Stimulated activated CD8-positive, alpha-beta memory T cell treated with anti-CD3 and anti-CD28 coated beads, Interleukin-4, amount 100 ng/mL, for 4 hours (primary cell): ENCODE data around the gene SYT2.
"Not testable (repeated sequence)": the region's sequence is repeated elsewhere in the genome, so short reads cannot be mapped to it uniquely, and the experiment has no call there.

Source experiments
- DNase-seq, 2 donors: peaks; one replicate each; pipeline ENCODE4 v3.0.0-alpha.2; 2020; ENCODE audit warnings: low read depth in 2 of 2, low spot score in 1 of 2

The SYT2 gene

DNA sequence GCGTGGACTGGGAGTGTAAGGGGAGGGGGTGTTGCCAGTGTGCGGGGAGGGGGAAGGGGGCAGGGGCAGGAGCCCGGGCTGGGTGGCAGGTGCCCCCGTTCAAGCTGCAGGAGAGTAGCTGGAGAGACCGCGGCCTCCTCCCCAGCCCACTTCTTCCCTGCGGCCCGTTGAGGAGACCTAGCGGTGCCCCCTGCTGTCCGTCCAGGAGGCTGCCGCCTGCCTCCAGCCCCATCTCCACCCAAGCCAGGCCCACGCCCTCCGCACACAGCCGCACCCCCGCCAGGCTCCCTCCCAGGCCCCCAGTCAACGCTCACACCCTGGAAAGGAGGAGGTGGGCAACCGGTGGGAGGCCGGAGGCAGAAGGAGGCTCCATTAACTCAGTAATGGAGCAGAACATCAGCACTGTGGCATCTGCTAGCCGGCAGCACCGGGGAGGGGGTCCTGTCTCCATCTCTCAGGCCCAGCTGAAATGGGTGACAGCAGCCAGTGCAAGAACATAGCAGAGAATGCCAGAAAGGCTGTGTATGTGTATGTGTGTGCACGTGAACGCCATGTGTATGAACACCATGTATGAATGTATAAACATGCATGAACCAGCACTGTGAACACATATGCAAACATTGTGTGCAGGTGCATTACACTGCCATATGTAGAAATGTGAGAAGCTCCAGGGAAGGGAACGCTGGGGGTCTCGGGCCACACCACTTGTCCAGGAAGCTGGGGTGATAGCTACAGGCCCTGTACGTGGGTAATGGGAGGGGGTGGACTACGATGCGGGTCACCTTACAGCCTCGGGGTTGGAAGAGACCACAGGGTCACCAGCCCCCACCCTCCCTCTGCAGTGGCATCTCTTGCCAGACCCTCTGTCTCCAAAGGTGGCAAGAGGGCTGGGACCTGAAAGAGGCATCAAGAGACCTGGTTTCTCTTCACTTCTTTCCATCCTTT is 84.6 kb downstream of the SYT2 start:
- DNase-seq = no peak

DNA sequence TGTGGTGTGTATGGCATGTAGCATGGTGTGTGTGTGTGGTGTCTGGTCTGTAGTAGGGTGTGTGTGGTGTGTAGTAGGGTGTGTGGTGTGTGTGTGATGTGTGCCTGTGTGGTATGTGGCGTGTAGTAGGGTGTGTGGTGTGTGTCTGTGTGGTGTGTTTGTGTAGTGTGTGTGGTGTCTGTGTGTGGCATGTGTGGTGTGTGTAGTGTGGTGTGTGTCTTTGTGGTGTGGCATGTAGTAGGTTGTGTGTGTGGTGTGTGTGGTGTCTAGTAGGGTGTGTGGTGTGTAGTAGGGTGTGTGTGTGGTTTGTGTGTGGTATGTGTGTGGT is 85.5 kb downstream of the SYT2 start:
- DNase-seq = no peak

DNA sequence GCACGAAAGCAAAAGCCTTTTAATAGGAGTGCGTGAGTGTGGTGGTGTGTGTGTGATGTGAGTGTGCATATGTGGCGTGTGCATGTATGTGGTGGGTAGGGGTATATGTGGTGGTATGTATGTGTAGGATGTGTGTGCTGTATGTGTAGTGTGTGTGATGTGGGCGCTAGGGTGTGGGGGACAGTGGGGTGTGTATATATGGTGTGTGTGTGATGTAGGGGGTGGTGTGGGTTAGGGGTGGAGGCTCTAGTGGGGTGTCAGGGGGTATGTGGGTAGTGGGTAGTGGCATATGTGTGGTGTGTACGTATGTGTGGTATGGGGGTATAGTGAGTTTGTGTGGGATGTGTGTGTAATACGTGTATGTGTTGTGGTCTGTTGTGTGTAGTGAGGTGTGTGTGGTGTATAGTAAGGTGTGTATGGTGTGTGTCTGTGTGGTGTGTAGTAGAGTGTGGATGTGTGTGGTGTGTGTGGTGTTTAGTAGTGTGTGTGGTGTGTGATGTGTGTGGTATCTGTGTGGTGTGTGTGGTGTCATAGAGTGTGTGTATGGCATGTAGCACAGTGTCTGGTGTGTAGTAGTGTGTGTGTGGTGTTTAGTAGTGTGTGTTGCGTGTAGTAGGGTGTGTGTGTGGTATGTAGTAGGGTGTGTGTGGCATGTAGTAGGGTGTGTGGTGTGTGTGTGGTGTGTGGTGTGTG is 86.0 kb downstream of the SYT2 start:
- DNase-seq = no peak

DNA sequence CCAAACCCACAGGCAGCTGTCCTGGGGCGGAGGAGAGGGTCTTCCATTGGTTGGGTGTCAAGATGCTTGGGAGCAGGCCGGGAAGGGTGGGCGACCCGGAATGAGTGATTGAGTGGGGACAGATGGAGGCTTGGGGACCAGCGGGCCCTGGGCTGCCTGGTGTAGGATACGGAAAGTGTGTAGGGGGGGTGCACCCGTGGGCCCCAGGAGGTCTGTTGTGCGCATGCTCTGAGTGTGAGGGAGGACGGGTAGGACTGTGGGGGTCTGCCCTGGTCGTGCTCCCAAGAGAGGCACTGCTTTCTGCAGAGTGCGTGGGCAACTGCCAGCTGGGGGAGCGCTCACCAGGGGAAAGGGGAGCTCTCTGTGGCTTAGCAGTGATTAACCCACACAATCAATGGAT is 86.8 kb downstream of the SYT2 start:
- not testable (repeated sequence) for DNase-seq

DNA sequence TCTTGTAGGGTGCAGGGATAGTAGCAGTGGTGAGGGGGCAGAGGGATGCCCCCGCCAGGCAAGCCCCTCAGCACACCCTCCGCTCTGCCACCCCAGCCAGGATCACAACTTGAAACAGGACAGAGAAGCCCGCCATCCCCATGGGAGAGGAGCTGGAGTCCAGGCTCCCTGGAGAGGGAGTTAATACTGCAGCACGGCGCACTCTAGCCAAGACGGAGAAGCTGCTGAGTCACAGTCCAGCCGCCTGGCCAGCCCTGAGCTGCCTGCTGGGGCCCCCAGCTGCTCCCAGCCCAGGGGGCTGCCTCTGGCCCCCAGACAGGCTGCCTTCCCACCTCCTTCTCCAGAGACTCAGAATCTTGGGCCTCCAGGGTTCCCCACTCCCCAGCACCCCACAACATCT is 87.2 kb downstream of the SYT2 start:
- DNase-seq = no peak

DNA sequence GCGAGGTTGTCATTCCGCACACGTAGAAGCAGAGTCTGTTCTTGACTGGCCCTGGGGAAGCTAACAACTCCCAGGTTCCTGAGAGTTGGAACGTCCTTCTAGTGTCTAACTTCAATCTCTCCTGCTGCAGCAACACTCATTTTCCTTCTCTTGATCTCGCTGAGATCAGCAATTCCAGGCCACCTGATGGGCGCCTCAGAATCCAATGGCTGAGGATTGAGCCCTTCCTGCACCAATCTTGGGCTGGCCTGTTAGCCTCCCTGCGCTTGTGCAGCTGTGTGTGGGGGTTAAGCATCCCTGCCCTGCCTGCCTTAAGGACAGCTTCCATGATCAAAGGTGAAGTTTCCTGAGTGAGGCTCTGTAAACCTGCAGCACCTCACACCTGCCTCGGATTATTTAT is 87.9 kb downstream of the SYT2 start:
- no peak for DNase-seq

DNA sequence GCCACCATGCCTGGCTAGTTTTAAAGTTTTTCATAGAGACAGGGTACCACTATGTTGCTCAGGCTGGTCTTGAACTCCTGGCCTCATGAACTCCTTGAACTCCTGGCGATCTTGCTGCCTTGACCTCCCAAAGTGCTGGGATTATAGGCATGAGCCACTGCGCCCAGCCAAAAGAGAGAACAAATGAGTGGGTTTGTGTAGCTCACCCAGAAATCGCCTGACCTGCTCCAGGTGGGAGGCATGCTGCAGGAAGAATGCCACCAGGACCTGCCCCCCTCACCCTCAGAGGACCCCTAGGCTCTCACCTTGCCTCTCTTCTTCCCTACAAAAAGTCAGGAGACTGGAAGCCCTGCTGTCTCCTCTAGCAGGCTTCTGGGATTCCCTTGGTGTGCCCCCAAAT is 88.8 kb downstream of the SYT2 start:
- no peak for DNase-seq

DNA sequence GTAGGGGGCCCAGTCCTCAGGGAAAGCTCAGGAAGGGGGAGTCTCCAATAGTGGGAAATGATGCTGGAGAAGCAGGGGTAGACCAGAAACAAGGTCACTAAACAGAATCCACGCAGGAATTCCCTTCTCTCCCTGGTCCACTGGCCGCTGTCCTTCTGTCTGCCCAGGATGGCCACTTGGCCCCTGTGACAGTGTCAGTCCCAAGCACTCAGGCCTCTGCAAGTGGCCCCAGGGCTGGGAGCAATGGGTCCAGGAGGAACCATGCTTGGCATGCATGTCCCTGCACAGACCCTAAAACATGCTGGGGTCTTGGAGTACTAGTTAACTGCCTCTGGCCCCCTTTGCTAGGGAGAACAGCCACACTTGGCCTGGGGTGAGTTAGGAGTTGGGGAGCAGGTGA is 90.2 kb downstream of the SYT2 start:
- not testable (repeated sequence) for DNase-seq

DNA sequence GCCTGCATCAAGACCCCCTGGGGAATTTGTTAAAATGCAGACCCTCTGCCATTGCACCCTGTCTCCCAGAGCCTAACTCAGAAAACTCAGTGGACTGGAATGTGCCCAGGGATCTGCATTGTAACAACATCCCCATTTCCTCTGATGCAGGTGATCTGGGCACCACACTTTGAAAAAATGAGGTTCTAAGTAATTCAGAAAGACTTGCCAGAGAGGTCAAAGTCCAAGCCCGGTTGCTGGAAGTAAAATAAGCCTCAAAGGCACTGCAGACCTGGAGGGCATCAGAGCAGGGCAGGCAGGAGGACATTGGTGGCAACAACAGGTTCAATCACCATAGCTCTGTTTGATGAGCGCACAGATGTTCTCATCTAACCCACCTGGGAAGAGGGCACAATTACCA is 90.7 kb downstream of the SYT2 start:
- no peak for DNase-seq

DNA sequence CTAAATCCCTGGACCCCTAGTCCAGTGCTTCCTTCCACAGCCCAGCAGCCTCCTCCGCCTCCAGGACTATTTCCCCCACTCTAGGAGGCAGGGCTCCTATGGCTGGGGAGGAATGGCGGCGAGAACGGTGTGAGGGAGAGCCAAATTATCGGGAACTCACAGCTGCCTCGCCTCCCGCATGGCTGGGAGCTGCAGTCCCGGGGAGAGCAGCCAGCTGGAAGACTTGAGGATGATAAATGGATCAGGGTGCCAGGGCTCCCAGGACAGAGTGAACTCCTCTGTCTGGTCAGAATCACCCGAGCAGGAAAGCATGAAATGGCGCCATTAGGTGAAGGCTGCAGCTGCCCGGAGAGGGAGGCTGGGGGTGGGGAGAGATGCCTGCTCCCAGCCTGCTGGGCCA is 91.2 kb downstream of the SYT2 start:
- DNase-seq = not testable (repeated sequence)

DNA sequence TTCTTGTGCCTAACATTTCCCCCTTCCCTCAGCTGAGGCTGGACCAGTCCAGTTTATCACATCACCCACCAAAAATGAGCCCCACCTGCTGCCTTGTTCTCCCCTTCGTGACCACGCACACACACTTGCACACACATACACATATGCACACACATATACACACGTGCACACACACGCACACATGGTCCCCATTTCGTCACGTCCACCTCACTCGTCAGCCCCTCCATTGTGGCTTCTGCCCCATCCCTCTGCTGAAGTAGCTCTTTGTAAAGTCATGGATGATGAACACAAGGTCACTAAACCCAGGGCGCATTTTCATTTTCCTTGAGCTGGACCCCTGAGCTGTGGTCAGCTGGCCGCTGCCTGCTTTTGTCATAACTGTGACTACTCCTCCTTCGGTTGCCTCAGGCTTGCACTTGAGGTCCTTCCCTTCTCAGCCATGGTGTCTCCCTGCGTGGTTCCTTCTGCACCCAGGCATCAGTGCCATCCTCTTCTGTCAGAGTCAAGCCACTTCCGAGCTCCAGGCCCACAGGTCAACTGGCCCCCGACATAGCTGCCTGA is 93.8 kb downstream of the SYT2 start:
- DNase-seq = no peak

DNA sequence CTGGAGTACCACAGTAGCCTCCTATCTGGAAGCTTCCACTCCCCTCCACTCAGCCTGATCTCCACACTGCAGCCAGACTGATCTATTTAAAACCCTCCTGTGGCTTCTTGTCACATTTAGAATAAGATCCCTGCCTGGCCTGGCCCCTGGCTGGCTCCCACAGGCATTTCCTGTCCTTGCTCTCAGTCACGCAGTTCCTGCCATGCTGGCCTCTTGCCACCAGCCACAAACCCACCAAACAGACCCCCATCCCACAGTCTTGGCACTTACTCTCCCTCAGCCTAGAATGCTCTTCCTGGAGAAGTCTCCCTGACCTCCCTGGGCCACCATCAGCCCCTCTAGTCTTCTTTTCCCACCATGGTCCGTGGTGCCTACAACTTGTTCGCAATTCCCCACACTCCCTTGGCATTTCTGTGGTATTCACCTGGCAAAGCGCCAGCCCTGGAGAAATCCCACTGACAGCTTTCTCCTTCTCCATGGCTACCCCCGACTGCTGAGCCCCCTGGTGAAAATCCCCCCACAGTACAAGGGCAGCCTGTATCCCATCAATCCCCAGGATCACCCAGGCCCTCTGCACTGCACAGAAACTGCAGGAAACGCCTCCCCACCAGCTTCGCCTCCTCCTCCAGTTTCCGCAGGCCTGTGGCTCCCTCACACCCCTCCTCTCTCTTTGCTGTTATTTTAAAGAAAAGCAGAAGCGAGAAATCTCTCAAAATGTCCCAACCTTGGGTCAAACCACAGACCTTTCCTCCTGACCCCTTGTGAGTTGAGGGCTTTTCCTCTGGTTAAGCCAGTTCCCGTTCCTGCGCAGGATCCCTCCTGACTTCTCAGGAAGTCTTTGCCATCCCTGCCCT is 94.5 kb downstream of the SYT2 start:
- DNase-seq = no peak

DNA sequence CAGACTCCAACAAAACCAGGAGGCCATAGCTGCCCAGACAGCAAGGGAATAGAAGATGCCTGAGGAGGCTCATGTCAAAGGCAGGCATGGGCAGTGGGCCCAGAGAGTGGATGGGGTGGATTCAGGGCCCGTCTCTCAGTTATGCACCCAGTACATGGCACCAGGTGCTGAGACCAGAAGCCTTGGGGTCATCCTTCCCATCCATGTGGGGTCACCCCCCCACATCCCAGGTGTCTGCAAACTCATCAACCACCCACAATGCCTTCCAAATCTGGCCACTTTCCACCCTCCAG is 95.1 kb downstream of the SYT2 start:
- DNase-seq = not testable (repeated sequence)

DNA sequence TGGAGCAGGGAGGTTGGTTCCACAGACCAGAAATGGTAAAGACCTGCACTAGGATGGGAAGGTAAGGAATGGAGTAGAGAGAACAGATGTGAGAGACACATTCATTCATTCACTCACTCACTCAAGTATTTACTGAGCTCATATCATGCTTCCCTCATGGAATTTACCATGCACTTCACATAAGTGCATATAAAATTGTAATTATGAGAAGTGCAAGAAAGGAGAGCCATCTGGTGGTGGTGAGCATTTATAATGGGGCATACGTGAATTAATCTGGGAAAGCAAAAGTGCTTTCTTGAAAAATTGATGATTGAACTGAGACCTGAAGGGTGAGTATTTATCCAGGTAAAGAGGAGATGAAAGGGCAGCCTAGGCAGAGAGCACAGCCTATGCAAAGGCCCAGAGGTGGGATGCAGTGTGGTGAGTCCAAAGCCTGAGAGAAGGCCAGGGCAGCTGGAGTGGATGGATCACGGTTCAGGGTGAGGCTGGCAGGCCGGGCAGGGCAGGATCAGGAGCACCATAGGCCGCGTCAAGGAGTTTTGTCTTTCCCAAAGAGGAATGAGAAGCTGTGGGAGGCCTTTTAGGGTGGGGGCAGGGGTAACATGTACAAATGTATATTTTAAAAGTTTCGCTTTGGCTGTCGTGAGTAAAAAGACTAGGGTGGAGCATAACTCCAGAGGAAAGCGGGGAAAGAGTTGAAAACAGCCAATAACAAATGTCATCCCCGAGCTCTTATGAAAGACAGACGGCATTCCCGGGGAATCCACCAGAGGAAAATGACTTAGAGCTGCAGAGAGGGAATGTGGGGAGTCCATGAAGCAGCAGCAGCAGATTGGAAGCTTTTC is 95.7 kb downstream of the SYT2 start:
- DNase-seq = not testable (repeated sequence)

DNA sequence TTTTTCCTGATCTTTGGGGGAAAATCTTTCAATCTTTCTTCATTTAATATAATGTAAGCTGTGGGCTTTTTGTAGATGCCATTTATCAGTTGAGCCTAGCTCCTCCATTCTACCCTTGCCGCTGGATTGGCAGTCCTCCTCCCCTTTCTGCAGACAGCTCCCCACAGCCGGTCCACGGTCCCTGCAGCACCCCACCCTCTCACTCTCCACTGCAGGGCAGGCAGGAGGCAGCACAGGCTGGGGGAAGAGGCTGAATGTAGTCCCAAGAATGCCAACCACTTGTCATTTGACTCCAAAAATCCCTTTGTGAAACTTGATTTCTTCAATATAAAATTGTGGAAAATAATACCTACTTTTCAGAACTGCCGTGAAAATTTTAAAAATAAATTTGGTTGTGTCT is 96.7 kb downstream of the SYT2 start:
- DNase-seq = no peak

DNA sequence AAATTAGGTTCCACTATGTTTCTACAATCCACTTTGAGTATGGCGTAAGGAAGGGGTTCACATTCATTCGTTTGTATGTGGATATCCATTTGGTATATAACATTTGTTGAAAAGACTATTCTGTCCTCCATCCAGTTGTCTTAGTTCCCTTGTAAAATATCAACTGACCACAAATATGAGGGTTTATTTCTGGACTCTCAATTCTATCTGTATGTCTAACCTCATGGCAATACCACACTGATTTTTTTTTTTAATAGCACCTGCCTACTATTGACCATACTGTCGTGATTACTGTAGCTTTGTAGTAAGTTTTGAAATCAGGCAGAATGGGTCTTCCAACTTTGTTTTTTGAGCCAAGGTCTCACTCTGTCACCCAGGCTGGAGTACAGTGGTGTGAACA is 98.2 kb downstream of the SYT2 start:
- not testable (repeated sequence) for DNase-seq

DNA sequence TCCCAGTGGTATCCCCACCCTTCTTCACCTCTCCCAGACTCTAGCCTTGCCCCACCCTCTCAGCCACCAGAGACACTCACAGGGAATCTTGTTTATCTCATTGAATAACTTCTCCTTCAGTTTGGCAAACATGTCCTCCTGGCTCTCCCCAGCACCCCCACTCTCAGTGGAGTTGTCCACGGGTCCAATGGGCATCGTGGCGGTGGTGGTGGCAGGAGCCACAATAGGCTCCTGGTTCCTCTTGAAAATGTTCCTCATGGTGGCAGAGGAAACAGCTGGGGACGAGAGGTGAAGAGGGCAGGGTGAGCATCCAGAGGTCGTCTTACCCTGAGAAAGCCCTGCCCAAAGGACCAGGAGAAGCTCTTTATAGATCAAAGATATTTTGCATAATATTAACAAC is 104.7 kb downstream of the SYT2 start:
- DNase-seq = no peak

DNA sequence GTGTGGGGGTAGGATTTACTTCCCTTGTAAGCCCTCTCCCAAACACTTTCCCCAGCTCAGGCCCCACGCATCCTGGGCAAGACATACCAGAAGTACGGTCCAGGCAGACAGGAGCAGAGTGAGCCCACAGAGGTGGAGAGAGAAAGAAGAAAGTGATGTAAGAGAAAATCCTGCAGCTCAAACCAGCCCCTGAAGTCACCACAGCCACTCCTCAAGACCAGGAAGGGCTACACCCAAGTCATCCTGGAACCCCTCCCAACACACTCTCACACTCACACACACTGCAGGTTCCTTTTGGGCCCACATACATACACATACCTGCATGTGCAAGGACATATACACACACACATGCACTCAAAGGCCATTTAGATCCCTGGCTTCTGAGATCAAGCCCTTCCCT is 106.8 kb downstream of the SYT2 start:
- DNase-seq = no peak

DNA sequence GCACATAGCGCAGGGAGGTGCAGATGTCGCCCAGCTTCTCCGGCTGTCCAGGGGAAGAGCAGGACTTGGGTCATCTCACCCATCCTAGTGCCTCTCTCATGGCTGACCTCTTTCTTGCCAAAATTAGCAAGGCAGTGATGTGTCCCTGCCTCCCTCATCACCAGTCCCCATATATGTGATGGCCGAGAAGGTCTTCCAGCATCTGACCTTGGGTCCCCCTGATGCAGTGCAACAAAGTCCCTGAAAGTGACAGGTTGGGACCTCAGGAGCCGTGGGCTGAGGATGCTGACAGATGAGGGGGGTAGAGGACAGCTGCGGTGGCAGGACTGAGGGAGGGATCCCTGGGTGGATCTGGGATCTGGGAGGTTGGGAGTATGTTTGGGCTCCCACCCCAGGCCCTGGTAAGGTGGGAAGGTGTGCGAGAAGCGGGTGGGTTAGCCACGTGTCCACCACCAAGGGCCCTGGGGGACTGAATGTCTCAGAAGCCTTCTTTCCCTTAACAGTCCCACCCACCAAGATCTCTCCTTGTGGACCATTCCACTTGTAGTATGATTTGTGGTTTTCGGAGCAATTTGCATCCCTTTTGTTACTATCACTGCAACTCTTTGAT is 109.7 kb downstream of the SYT2 start:
- DNase-seq = no peak

DNA sequence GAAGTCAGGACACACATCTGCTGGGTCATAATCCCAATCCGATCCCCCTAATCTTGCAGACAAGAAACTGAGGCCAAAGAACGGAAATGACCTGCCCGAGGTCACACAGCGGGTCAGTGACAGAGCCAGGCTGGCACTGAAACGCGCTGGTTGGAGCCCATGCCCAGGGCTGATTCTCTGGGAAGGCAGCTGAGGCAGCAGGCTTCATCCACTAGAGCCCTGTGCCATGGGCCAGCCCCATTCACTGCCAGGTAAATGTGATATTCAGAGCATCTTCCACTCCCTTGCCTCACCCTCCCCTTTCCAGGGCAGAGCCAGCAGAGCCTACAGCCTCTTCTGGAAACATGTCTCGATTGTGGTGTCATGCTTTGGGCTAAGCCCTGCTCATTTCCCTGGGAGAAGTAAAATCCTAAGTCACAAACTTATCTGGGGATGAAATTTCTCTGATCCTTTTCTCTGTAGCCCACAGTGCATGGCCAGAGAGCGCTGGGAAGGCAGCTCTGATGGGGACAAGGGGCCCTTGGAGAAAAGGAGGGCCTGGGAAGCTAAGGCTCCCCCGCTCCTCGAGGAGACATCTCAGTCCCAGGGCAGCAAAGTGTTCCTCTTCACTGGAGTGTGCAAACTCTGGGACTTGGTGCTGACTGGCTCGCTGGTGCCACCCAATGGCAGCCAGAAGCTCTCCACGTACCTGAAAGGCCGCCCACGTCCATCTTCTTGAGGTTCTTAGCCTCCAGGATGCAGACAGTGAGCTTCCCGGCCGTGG is 110.4 kb downstream of the SYT2 start:
- no peak for DNase-seq
